ENCODE measurements around the gene BNC2.

DNA sequence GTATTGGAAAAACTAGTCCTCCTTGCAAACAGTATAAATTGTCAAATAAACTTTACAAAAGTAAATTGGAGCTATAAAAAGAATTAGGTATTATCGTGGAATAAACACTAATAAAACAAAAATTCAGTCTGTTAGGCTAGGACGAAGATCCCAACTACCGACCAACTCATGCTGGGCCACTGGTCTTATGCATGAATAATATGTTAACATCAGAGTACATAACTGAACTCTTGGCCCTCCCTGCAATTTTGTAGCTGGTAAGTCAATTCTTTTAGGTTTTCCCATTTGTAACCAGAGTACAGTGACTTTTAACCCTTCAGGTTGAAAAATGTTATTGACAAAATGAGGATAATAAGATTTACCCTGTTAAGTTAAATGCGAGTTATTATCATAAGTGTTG, 428.7 kb downstream of the BNC2 start:
- TF ChIP-seq, protein P1, sequence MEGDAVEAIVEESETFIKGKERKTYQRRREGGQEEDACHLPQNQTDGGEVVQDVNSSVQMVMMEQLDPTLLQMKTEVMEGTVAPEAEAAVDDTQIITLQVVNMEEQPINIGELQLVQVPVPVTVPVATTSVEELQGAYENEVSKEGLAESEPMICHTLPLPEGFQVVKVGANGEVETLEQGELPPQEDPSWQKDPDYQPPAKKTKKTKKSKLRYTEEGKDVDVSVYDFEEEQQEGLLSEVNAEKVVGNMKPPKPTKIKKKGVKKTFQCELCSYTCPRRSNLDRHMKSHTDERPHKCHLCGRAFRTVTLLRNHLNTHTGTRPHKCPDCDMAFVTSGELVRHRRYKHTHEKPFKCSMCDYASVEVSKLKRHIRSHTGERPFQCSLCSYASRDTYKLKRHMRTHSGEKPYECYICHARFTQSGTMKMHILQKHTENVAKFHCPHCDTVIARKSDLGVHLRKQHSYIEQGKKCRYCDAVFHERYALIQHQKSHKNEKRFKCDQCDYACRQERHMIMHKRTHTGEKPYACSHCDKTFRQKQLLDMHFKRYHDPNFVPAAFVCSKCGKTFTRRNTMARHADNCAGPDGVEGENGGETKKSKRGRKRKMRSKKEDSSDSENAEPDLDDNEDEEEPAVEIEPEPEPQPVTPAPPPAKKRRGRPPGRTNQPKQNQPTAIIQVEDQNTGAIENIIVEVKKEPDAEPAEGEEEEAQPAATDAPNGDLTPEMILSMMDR (IDR thresholded peaks at IDR 0.05; ENCODE audit: low read length), result no peak
- no peak for TF ChIP-seq EZH2 (IDR thresholded peaks at IDR 0.05; ENCODE audit: borderline replicate concordance, low read length)
